Type B pancreatic cell (in vitro differentiated cells): ENCODE results near the gene CMSS1. TPM values are rescaled to one million over a fixed set of nuclear protein-coding genes. Genes with fewer than 3 reads are reported as not detected.
"Not testable (repeated sequence)": the region's sequence is repeated elsewhere in the genome, so short reads cannot be mapped to it uniquely, and the experiment has no call there.

Source experiments
- DNase-seq: peaks from one replicate; pipeline ENCODE4 v3.0.0; 2021; ENCODE audit warnings: mixed read lengths; ENCODE audit not compliant: unreplicated experiment; ENCODE audit errors: extremely low spot score
- H3K27ac Mint-ChIP-seq: 2 replicates; pipeline ENCODE4 v1.8.0; 2021; ENCODE audit warnings: mild to moderate bottlenecking, mixed read lengths
- H3K27me3 Mint-ChIP-seq: 2 replicates; pipeline ENCODE4 v1.8.0; 2021; ENCODE audit warnings: mixed read lengths
- H3K36me3 Mint-ChIP-seq: 2 replicates; pipeline ENCODE4 v1.8.0; 2021; ENCODE audit warnings: mixed read lengths
- H3K4me1 Mint-ChIP-seq: one replicate; pipeline ENCODE4 v1.8.0; 2021; ENCODE audit warnings: mixed read lengths; ENCODE audit not compliant: unreplicated experiment
- H3K4me3 Mint-ChIP-seq: 2 replicates; pipeline ENCODE4 v1.8.0; 2021; ENCODE audit warnings: mild to moderate bottlenecking, mixed read lengths
- H3K9me3 Mint-ChIP-seq: 2 replicates; pipeline ENCODE4 v1.8.0; 2021; ENCODE audit warnings: mixed read lengths
- total RNA-seq: library from RNA; stranded (reverse); gene quantifications from 2 replicates; pipeline ENCODE4 v1.2.1, GENCODE V29; 2021; ENCODE audit warnings: low replicate concordance
- TF ChIP-seq, protein P1 (sequence below): fragments of 200-600 bp; sonication (generic); conservative IDR thresholded peaks from 2 replicates; pipeline ENCODE4 v1.5.0; 2021; ENCODE audit warnings: antibody characterized with exemption, mild to moderate bottlenecking

CMSS1 gene
- total RNA-seq, 1 donor from 2014 or later = 34.1 TPM

DNA sequence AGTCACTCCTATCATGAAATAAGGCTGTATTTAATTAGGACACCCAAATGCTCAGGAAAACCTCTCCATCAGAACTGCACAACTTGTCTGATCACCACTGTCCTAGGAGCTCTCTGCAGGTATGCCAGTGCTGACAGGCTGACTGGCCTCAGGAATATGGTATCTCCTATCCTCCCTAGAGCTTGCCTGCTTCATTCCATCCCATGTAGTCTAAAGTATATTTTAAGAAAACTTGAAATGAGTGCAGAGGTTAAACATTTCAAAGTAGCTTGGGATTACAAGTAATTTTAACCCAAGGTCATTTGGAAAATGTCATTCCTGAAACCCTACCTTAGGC lies 273.0 kb downstream of the CMSS1 start:
- H3K27ac Mint-ChIP-seq = no peak overlapping the region
- H3K4me3 Mint-ChIP-seq = no peak overlapping the region

DNA sequence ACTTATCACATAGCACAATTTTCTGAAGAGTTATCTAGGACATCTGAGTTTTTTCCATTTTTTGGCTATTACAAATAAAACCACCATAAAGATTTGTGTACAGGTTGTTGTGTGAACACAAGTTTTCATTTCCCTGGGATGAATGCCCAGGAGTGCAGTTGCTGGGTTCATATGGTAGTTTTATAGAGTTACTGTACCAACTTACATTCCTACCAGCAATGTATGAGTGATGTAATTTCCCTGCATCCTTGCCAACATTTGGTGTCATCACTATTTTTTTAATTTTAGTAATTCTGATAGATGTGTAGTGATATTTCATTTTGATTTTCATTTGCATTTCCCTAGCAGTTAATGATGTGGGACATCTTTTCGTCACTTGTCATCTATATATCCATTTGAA lies 276.2 kb downstream of the CMSS1 start:
- Mint-ChIP-seq H3K9me3 (no peaks in the 10 kb centered on the region), H3K4me3 (no peak overlapping the region), H3K4me1 (peaks cover 39% of the 10 kb centered on the region), H3K36me3 (no peaks in the 10 kb centered on the region), H3K27ac (no peak overlapping the region), H3K27me3 (no peaks in the 10 kb centered on the region)
- TF ChIP-seq, protein P1, sequence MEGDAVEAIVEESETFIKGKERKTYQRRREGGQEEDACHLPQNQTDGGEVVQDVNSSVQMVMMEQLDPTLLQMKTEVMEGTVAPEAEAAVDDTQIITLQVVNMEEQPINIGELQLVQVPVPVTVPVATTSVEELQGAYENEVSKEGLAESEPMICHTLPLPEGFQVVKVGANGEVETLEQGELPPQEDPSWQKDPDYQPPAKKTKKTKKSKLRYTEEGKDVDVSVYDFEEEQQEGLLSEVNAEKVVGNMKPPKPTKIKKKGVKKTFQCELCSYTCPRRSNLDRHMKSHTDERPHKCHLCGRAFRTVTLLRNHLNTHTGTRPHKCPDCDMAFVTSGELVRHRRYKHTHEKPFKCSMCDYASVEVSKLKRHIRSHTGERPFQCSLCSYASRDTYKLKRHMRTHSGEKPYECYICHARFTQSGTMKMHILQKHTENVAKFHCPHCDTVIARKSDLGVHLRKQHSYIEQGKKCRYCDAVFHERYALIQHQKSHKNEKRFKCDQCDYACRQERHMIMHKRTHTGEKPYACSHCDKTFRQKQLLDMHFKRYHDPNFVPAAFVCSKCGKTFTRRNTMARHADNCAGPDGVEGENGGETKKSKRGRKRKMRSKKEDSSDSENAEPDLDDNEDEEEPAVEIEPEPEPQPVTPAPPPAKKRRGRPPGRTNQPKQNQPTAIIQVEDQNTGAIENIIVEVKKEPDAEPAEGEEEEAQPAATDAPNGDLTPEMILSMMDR = no peak
- no peak for DNase-seq

More for the DNA sequence above, 273.0 kb downstream of the CMSS1 start:
- H3K36me3 Mint-ChIP-seq = no peaks in the 10 kb centered on the region
- no peaks in the 10 kb centered on the region for H3K9me3 Mint-ChIP-seq
- no peaks in the 10 kb centered on the region for H3K27me3 Mint-ChIP-seq
- TF ChIP-seq, protein P1 = peak; percentile 6
- H3K4me1 Mint-ChIP-seq = peaks cover 22% of the 10 kb centered on the region
- no peak for DNase-seq

DNA sequence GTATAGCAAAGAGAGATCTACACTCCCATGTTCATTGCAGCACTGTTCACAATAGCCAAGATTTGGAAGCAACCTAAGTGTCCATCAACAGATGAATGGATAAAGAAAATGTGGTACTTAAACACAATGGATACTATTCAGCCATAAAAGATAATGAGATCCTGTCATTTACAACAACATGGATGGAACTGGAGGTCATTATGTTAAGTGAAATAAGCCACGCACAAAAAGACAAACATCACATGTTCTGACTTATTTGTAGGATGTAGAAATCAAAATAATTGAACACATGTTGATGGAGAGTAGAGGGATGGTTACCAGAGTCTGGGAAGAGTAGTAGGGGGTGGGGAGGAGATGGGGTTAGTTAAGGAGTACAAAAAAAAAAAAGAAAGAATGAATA lies 278.6 kb downstream of the CMSS1 start:
- not testable (repeated sequence) for H3K4me3 Mint-ChIP-seq, H3K36me3 Mint-ChIP-seq, H3K9me3 Mint-ChIP-seq, H3K27me3 Mint-ChIP-seq, H3K27ac Mint-ChIP-seq, DNase-seq
- H3K4me1 Mint-ChIP-seq = peaks cover 28% of the 10 kb centered on the region

DNA sequence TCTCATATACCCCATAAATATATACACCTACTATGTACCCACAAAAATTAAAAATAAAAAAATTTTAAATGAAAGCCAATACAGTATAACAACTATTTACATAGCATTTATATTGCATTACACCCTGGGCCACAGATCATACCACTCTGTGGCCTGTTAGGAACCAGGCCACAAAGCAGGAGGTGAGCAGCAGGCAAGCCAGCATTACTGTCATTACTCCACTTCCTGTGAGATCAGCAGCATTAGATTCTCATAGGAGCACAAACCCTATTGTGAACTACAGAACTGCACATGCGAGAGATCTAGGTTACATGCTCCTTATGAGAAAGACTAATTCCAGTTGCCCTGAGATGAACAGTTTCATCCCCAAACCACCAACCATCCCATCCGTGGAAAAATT lies 279.2 kb downstream of the CMSS1 start:
- H3K27me3 Mint-ChIP-seq = no peaks in the 10 kb centered on the region
- TF ChIP-seq, protein P1 = no peak
- H3K4me1 Mint-ChIP-seq = peaks cover 28% of the 10 kb centered on the region
- no peak overlapping the region for H3K4me3 Mint-ChIP-seq
- no peak overlapping the region for H3K27ac Mint-ChIP-seq
- H3K36me3 Mint-ChIP-seq = peaks cover 4% of the 10 kb centered on the region
- peaks cover 5% of the 10 kb centered on the region for H3K9me3 Mint-ChIP-seq
- DNase-seq = no peak

DNA sequence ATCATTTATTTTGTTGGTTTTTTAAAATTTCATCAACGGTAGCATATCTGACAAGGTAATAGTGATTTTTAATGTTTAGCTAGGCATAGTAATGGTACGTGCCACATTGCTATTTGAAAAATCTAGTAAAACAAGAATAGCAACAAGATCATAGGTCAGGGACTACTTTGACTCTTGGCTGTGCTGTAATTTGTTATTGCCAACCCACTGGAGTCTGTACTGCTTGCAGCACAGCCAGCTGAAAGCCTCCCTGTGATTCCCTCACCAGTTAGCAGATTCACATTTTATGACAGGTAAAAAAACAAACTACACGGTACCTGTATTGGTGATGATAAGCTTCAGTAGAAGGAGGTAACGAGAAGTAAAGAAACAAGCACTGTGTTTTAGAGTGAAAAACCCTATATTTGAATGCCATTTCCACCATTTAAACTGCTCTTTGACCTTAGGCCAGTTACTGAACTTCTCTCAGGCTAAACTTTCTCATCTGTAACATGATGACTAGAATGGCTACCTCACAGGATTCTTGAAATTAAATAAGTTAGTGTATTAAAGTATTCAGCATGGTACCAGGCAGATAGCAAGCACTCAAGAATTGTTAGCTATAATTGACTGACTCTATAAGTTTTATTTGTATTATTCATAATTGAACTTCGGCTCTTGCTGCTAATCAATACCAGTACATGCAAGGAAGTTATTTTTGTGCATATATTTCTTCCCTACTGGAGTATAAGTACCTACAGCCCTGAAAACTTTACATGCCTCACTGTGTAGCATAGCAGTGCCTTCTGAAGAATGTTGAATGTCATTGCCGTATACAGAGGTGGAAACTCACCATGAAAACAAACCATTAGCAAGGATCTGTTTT lies 280.5 kb downstream of the CMSS1 start:
- Mint-ChIP-seq H3K4me3 (peak overlapping the region; percentile 30), H3K9me3 (peaks cover 5% of the 10 kb centered on the region), H3K36me3 (peaks cover 4% of the 10 kb centered on the region), H3K27me3 (no peaks in the 10 kb centered on the region), H3K27ac (peak overlapping the region; percentile 64), H3K4me1 (peaks cover 29% of the 10 kb centered on the region)
- TF ChIP-seq, protein P1 = no peak
- DNase-seq = no peak

DNA sequence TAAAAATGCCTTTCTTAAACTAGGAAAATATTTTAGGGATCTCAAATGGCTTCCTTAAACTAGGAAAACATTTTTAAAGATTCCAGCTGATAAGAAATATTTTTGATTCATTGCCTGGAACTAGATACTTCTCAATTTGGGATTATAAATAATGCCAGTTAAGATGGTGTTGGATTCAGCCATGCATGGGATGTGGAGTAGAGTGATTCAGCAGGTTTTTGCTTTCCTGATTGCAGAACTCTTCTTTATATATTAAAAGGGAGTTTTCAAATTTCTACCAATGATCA lies 281.1 kb downstream of the CMSS1 start:
- Mint-ChIP-seq H3K9me3 (peaks cover 5% of the 10 kb centered on the region), H3K36me3 (peaks cover 4% of the 10 kb centered on the region), H3K4me1 (peaks cover 35% of the 10 kb centered on the region), H3K4me3 (no peak overlapping the region), H3K27ac (no peak overlapping the region), H3K27me3 (no peaks in the 10 kb centered on the region)
- TF ChIP-seq, protein P1 = no peak
- DNase-seq = no peak
